Measurements from ENCODE around the gene RIMS4. TPM values are rescaled to one million over a fixed set of nuclear protein-coding genes. Genes with fewer than 3 reads are reported as not detected.

Gene RIMS4
- total and polyA plus RNA-seq, 2 of the 8 experiments (the other 6 are each of a cell fraction or from before 2014, with no cell fraction given), result 13.3 to 44.2 TPM

- no peak overlapping the region for H2AFZ ChIP-seq (ENCODE audit: low read length)
- peaks cover 0 to 3% (median 2%) of the 10 kb centered on the region in 4 experiments; a peak in 3 of 7 replicates for H3K4me1 ChIP-seq (replicated peaks in 1 of 4; ENCODE audit: control insufficient read depth in 3 of 4, insufficient read depth in 4 of 4, low read length in 3 of 4)
- ChIA-PET CTCF (ENCODE audit: partially characterized antibody) (interaction anchor here (1.4 to 1.8 kb wide), 2 partner anchors 18 to 91 kb away, joined by 4 to 8 read pairs; no protein-coding TSS in a partner anchor), POLR2A (ENCODE audit: partially characterized antibody) (interaction anchor here (0.6 kb wide), 1 partner anchor 10 kb away, joined by 5 read pairs; no protein-coding TSS in a partner anchor)
- no peak overlapping the region for H2AK5ac ChIP-seq (ENCODE audit: low read depth, low read length)
- H3K56ac ChIP-seq (replicated peaks; ENCODE audit: insufficient read length, low read depth, low read length), result no peak overlapping the region
- no peak overlapping the region for H3K18ac ChIP-seq (ENCODE audit: extremely low read depth, low read length)
- H3K79me1 ChIP-seq (ENCODE audit: low read depth, low read length), result no peaks in the 10 kb centered on the region
- H3K79me2 ChIP-seq (ENCODE audit: control insufficient read depth in 1 of 2, insufficient read depth in 2 of 2, low read length in 2 of 2), result no peaks in the 10 kb centered on the region
- no peak for TF ChIP-seq POLR2AphosphoS5 (IDR thresholded peaks at IDR 0.05; ENCODE audit: low read depth, low read length)
- TF ChIP-seq KDM1A (IDR thresholded peaks at IDR 0.05; ENCODE audit: borderline replicate concordance, low read length), result peak; percentile 72; the same call in 1 of the 2 replicates
- no peak overlapping the region for H3K4me2 ChIP-seq (ENCODE audit: insufficient read depth in 1 of 2, low read depth in 2 of 2, low read length in 2 of 2)
- no peaks in the 10 kb centered on the region; the same call in 1 of the 2 replicates for H3K23me2 ChIP-seq (ENCODE audit: low read depth, low read length)
- 93% methylated on average over 1 of the region's 1 CpG; no CpG with 5 or more reads in 1 of the 2 experiments for WGBS, 2 experiments (ENCODE audit: extremely low coverage in 1 of 2, insufficient coverage in 1 of 2, insufficient read length in 1 of 2, insufficient replicate concordance in 2 of 2, low coverage in 1 of 2, low lambda C conversion rate in 2 of 2, missing lambda C conversion rate in 1 of 2)
- H3K14ac ChIP-seq (ENCODE audit: insufficient read length), result no peak overlapping the region
- H2BK12ac ChIP-seq (ENCODE audit: low read depth, low read length), result no peak overlapping the region
- FAIRE-seq (no peak), DNase-seq (ENCODE audit: low read depth in 1 of 2, low spot score in 2 of 2) (no peak)
- H2BK5ac ChIP-seq (ENCODE audit: low read depth, low read length), result no peak overlapping the region
- no peak overlapping the region for H2BK20ac ChIP-seq (ENCODE audit: low read length)
- no peak overlapping the region for H4K5ac ChIP-seq (ENCODE audit: insufficient read length, low read depth, low read length)
- H2BK15ac ChIP-seq (ENCODE audit: low read length), result no peak overlapping the region
- H3K27ac ChIP-seq (ENCODE audit: low read depth, low read length), result no peak overlapping the region
- H3K4me3 ChIP-seq (ENCODE audit: extremely low read depth in 1 of 4, insufficient read depth in 2 of 4, low read depth in 3 of 4, low read length in 4 of 4), result no peak overlapping the region
- H2BK120ac ChIP-seq (replicated peaks; ENCODE audit: low read depth, low read length), result no peak overlapping the region
- H4K8ac ChIP-seq (ENCODE audit: extremely low read depth, insufficient read depth, low read length), result no peak overlapping the region
- H4K20me1 ChIP-seq (replicated peaks in 1 of 2; ENCODE audit: control insufficient read depth in 1 of 2, insufficient read depth in 2 of 2, low read length in 2 of 2), result no peaks in the 10 kb centered on the region
- no peak overlapping the region for H3K4ac ChIP-seq (replicated peaks; ENCODE audit: insufficient read length, low read depth, low read length)
- no peak overlapping the region for H3K9ac ChIP-seq (replicated peaks in 1 of 4; ENCODE audit: extremely low read depth in 1 of 4, low read depth in 3 of 4, low read length in 3 of 4)
- H3K27me3 ChIP-seq (replicated peaks in 1 of 4; ENCODE audit: control insufficient read depth in 3 of 4, extremely low read depth in 1 of 4, insufficient read depth in 3 of 4, low read length in 3 of 4), result no peaks in the 10 kb centered on the region; a peak in 1 of 7 replicates
- H3K9me3 ChIP-seq (ENCODE audit: insufficient read depth in 2 of 2, low read depth in 1 of 2, low read length in 1 of 2), result no peaks in the 10 kb centered on the region; a peak in 1 of 4 replicates
- no peaks in the 10 kb centered on the region for H3K36me3 ChIP-seq (ENCODE audit: control insufficient read depth in 2 of 4, insufficient read depth in 4 of 4, low read length in 3 of 4)
- no peak overlapping the region for H3K23ac ChIP-seq (ENCODE audit: insufficient read length)
- H4K91ac ChIP-seq (replicated peaks; ENCODE audit: insufficient read length, low read length), result no peak overlapping the region
Observed at GRCh38 chr20:44838521-44838920, 28.2 kb upstream of the RIMS4 start.

Measured in H1 (cell line).